WTC11 (cell line): ENCODE measurements around the gene WDR81. TPM values are rescaled to one million over a fixed set of nuclear protein-coding genes. Genes with fewer than 3 reads are reported as not detected.

Source experiments
- ATAC-seq: fragments of 200-7000 bp; cut with Tn5 transposase; 2 replicates; pipeline ENCODE4 v1.10.0; 2021; ENCODE audit warnings: mild to moderate bottlenecking, moderate library complexity
- CTCF ChIA-PET: fragments of 300-600 bp; sonication (Branson Sonifier 250); formaldehyde crosslinking; loops from one replicate; lab custom pipeline; 2021; ENCODE audit warnings: antibody characterized with exemption; lab: Charles Lee
- POLR2A ChIA-PET: fragments of 350-600 bp; sonication (Branson Sonifier 250); formaldehyde crosslinking; loops from one replicate; lab custom pipeline; 2021; ENCODE audit warnings: antibody characterized with exemption; lab: Charles Lee
- DNase-seq: peaks from one replicate; pipeline ENCODE4 v3.0.0; 2021; ENCODE audit warnings: low spot score
- H3K27ac Mint-ChIP-seq: 2 replicates; pipeline ENCODE4 v1.8.0; 2021; ENCODE audit warnings: mixed read lengths
- H3K27me3 Mint-ChIP-seq: 2 replicates; pipeline ENCODE4 v1.8.0; 2021; ENCODE audit warnings: low read depth, mild to moderate bottlenecking, moderate library complexity, mixed read lengths
- H3K36me3 Mint-ChIP-seq: 2 replicates; pipeline ENCODE4 v1.8.0; 2021; ENCODE audit warnings: mixed read lengths
- H3K4me1 Mint-ChIP-seq: 2 replicates; pipeline ENCODE4 v1.8.0; 2022; ENCODE audit warnings: mixed read lengths
- H3K4me3 Mint-ChIP-seq: 2 replicates; pipeline ENCODE4 v1.8.0; 2021; ENCODE audit warnings: mild to moderate bottlenecking, moderate library complexity, mixed read lengths
- H3K9me3 Mint-ChIP-seq: 2 replicates; pipeline ENCODE4 v1.8.0; 2021; ENCODE audit warnings: mixed read lengths
- FOXP1 ChIP-seq: sonication (generic); formaldehyde crosslinking; IDR thresholded peaks from 2 replicates; pipeline ENCODE4 v1.8.0; 2022; ENCODE audit warnings: missing genetic modification reagents, mild to moderate bottlenecking, moderate library complexity, borderline replicate concordance
- GABPB1 ChIP-seq: sonication (generic); formaldehyde crosslinking; IDR thresholded peaks from 2 replicates; pipeline ENCODE4 v1.8.1; 2023; ENCODE audit warnings: mild to moderate bottlenecking, missing genetic modification reagents
- PRRX2 ChIP-seq: fragments of 250-450 bp; sonication (Bioruptor Pico); IDR thresholded peaks from 2 replicates; pipeline ENCODE4 v1.8.0; 2021; ENCODE audit warnings: mild to moderate bottlenecking
- RORB ChIP-seq: fragments of 250-450 bp; sonication (Bioruptor Pico); IDR thresholded peaks from 2 replicates; pipeline ENCODE4 v1.9.0; 2021; ENCODE audit warnings: mild to moderate bottlenecking
- ZNF219 ChIP-seq: sonication (generic); formaldehyde crosslinking; IDR thresholded peaks from 2 replicates; pipeline ENCODE4 v1.8.0; 2023; ENCODE audit warnings: missing genetic modification reagents, mild to moderate bottlenecking, borderline replicate concordance
- ZNF317 ChIP-seq: sonication (generic); formaldehyde crosslinking; IDR thresholded peaks from 2 replicates; pipeline ENCODE4 v1.8.1; 2023; ENCODE audit warnings: low read depth, mild to moderate bottlenecking, moderate library complexity, missing genetic modification reagents, borderline replicate concordance
- ZNF423 ChIP-seq: fragments of 250-450 bp; sonication (Bioruptor Pico); IDR thresholded peaks from 2 replicates; pipeline ENCODE4 v2.1.2; 2022; ENCODE audit warnings: mild to moderate bottlenecking, moderate library complexity
- ZNF671 ChIP-seq: fragments of 250-450 bp; sonication (Bioruptor Pico); IDR thresholded peaks from 2 replicates; pipeline ENCODE4 v1.8.0; 2021; ENCODE audit warnings: mild to moderate bottlenecking
- total RNA-seq: library from RNA; stranded (reverse); gene quantifications from 3 replicates; pipeline ENCODE4 v1.2.3, GENCODE V29; 2021
- TF ChIP-seq, protein P1 (sequence below): sonication (generic); formaldehyde crosslinking; IDR thresholded peaks from 2 replicates; pipeline ENCODE4 v1.8.0; 2022; ENCODE audit warnings: mild to moderate bottlenecking, missing genetic modification reagents
- TF ChIP-seq, protein P2 (sequence below): sonication (generic); formaldehyde crosslinking; IDR thresholded peaks from 2 replicates; pipeline ENCODE4 v1.8.0; 2022; ENCODE audit warnings: mild to moderate bottlenecking, missing genetic modification reagents
- TF ChIP-seq, protein P3 (sequence below): fragments of 200-600 bp; IDR thresholded peaks from 2 replicates; pipeline ENCODE4 v1.8.0; 2022; ENCODE audit warnings: antibody characterized with exemption
- TF ChIP-seq, protein P4 (sequence below): sonication (generic); formaldehyde crosslinking; IDR thresholded peaks from 2 replicates; pipeline ENCODE4 v1.8.1; 2022; ENCODE audit warnings: mild to moderate bottlenecking, moderate library complexity, missing genetic modification reagents
- TF ChIP-seq, protein P5 (sequence below): sonication (generic); formaldehyde crosslinking; IDR thresholded peaks from 2 replicates; pipeline ENCODE4 v1.8.0; 2022; ENCODE audit warnings: mild to moderate bottlenecking, missing genetic modification reagents
- TF ChIP-seq, protein P6 (sequence below): sonication (generic); formaldehyde crosslinking; IDR thresholded peaks from 2 replicates; pipeline ENCODE4 v1.8.1; 2022; ENCODE audit warnings: low read depth, missing genetic modification reagents, borderline replicate concordance
- TF ChIP-seq, protein P7 (sequence below): sonication (generic); formaldehyde crosslinking; IDR thresholded peaks from 2 replicates; pipeline ENCODE4 v1.8.0; 2023; ENCODE audit warnings: missing genetic modification reagents, mild to moderate bottlenecking, borderline replicate concordance

WDR81 gene
- total RNA-seq, 1 experiment from 2014 or later: 16.4 TPM

DNA sequence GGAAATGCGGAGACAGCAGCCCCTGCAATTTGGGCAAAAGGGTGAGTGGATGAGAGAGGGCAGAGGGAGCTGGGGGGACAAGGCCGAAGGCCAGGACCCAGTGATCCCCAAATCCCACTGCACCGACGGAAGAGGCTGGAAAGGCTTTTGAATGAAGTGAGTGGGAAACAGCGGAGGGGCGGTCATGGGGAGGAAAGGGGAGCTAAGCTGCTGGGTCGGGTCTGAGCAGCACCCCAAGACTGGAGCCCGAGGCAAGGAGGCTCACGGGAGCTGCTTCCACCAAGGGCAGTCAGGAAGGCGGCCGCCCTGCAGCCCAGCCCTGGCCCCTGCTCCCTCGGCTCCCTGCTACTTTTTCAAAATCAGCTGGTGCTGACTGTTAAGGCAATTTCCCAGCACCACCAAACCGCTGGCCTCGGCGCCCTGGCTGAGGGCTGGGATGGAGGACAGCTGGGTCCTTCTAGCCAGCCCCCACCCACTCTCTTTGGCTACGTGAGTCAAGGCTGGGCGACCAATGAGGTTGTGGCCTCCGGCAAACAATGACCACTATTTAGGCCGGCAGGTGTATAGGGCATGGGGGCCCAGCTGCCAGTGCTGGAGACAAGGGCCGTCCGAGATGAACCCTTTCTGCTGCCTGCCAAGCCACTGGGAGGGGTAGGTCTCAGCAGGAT, 37.9 kb downstream of the WDR81 start:
- Mint-ChIP-seq H3K27me3 (no peaks in the 10 kb centered on the region), H3K27ac (no peak overlapping the region), H3K9me3 (no peaks in the 10 kb centered on the region), H3K4me1 (peaks cover 21% of the 10 kb centered on the region), H3K4me3 (peak overlapping the region; percentile 60), H3K36me3 (no peaks in the 10 kb centered on the region; the same call in 1 of the 2 replicates)
- POLR2A ChIA-PET: interaction anchor here (0.6 to 2.2 kb wide), 6 partner anchors 8 to 49 kb away, joined by 3 to 10 read pairs (median 6); no protein-coding TSS in a partner anchor
- no peak for DNase-seq
- CTCF ChIA-PET: interaction anchor here (0.8 to 2.1 kb wide), 12 partner anchors 8 to 119 kb away, joined by 3 to 14 read pairs (median 6); partner anchors contain the start of genes RPA1 and SMYD4
- TF ChIP-seq, protein P1, sequence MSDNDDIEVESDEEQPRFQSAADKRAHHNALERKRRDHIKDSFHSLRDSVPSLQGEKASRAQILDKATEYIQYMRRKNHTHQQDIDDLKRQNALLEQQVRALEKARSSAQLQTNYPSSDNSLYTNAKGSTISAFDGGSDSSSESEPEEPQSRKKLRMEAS (CRISPR knock-in tag): peak; percentile 64
- TF ChIP-seq, protein P2, sequence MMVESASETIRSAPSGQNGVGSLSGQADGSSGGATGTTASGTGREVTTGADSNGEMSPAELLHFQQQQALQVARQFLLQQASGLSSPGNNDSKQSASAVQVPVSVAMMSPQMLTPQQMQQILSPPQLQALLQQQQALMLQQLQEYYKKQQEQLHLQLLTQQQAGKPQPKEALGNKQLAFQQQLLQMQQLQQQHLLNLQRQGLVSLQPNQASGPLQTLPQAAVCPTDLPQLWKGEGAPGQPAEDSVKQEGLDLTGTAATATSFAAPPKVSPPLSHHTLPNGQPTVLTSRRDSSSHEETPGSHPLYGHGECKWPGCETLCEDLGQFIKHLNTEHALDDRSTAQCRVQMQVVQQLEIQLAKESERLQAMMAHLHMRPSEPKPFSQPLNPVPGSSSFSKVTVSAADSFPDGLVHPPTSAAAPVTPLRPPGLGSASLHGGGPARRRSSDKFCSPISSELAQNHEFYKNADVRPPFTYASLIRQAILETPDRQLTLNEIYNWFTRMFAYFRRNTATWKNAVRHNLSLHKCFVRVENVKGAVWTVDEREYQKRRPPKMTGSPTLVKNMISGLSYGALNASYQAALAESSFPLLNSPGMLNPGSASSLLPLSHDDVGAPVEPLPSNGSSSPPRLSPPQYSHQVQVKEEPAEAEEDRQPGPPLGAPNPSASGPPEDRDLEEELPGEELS (CRISPR knock-in tag): no peak
- ATAC-seq: peak; percentile 55

DNA sequence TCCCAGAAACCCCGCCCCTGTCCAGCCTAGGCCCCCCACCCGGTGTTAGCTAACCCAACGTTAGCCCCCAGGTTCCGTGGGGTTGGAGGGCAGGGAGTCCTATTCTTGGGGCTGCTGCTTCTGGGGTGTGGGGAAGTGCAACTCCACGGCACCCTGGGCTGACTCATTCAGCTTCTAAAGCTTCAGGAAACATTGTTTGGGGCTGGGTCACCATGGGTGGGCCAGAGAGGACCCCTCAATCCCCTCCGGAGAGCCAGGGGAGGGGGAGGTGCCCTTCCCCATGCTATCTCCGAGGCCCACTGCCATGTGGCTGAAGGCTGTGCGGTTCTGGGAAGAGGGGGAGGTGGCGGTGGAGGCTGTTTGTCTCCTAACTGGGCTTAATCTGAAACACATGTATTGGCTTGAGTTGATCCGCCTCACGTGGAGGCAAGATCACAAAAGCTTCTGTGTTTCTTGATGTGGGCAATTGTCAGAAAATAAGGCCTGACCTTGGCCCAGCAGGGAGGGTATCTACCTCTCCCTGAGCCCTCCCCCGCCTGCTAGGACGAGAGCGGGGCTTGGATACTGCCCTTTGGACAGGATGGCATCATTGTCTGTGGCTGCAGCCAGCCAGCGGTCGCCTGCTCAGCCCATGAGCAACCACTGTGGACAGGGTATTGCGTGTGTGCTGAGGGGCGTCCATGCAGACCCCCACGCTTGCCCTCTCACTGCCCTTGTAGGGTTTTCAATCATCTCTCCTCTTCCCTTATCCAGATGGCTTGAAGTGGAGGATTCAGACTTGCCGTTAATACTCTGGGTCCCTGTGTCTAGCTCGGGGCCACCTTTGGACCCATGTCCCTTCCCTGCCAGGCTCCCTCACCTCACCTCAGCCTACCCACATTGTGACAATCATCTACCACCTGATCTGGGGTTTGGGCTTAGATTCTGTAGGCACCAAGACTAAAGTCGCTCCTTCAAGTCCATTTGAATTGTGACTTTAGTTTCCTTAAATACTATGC, 38.7 kb downstream of the WDR81 start:
- Mint-ChIP-seq H3K4me3 (peak overlapping the region; percentile 10; the same call in 1 of the 2 replicates), H3K27ac (peak overlapping the region; percentile 66; the same call in 1 of the 2 replicates), H3K27me3 (no peaks in the 10 kb centered on the region), H3K4me1 (peaks cover 21% of the 10 kb centered on the region), H3K9me3 (no peaks in the 10 kb centered on the region), H3K36me3 (no peaks in the 10 kb centered on the region; the same call in 1 of the 2 replicates)
- TF ChIP-seq RORB (CRISPR knock-in tag) (no peak), GABPB1 (CRISPR knock-in tag) (peak; percentile 58; the same call in 1 of the 2 replicates)
- ChIA-PET CTCF (interaction anchor here (0.5 to 2.1 kb wide), 7 partner anchors 7 to 420 kb away, joined by 5 to 14 read pairs (median 8); no protein-coding TSS in a partner anchor), POLR2A (interaction anchor here (0.6 to 2.2 kb wide), 7 partner anchors 7 to 870 kb away, joined by 3 to 10 read pairs (median 4); no protein-coding TSS in a partner anchor)
- DNase-seq: no peak
- ATAC-seq: peak; percentile 47

DNA sequence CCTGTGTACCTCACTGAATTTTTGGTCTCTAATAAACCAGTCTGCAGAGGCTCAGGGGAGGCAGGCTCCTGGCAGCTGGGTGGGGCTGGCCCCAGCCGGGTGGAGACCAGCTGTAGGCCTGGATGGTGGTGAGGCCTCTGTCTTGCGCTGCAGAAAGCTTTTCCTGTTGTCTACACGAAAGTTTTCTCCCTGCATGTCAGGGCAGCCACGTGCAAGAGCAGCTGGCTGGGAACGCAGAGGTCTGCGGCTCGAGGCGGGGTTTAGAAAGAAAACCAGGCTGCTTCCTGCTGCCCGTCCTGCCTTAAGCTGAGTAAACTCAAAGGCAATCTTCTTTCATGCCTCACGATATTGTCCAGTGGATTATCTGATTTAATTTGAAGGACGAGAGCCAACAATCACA, 39.8 kb downstream of the WDR81 start:
- Mint-ChIP-seq H3K4me3 (no peak overlapping the region), H3K27me3 (no peaks in the 10 kb centered on the region), H3K27ac (no peak overlapping the region), H3K36me3 (no peaks in the 10 kb centered on the region; the same call in 1 of the 2 replicates), H3K9me3 (no peaks in the 10 kb centered on the region), H3K4me1 (peaks cover 22% of the 10 kb centered on the region)
- ChIA-PET POLR2A (no interaction called here), CTCF (no interaction called here)
- DNase-seq (no peak), ATAC-seq (no peak)
- no peak for TF ChIP-seq ZNF317 (CRISPR knock-in tag)
- TF ChIP-seq FOXP1 (CRISPR knock-in tag): no peak
- TF ChIP-seq ZNF219 (CRISPR knock-in tag): no peak
- TF ChIP-seq, protein P3, sequence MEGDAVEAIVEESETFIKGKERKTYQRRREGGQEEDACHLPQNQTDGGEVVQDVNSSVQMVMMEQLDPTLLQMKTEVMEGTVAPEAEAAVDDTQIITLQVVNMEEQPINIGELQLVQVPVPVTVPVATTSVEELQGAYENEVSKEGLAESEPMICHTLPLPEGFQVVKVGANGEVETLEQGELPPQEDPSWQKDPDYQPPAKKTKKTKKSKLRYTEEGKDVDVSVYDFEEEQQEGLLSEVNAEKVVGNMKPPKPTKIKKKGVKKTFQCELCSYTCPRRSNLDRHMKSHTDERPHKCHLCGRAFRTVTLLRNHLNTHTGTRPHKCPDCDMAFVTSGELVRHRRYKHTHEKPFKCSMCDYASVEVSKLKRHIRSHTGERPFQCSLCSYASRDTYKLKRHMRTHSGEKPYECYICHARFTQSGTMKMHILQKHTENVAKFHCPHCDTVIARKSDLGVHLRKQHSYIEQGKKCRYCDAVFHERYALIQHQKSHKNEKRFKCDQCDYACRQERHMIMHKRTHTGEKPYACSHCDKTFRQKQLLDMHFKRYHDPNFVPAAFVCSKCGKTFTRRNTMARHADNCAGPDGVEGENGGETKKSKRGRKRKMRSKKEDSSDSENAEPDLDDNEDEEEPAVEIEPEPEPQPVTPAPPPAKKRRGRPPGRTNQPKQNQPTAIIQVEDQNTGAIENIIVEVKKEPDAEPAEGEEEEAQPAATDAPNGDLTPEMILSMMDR: no peak
- TF ChIP-seq, protein P4, sequence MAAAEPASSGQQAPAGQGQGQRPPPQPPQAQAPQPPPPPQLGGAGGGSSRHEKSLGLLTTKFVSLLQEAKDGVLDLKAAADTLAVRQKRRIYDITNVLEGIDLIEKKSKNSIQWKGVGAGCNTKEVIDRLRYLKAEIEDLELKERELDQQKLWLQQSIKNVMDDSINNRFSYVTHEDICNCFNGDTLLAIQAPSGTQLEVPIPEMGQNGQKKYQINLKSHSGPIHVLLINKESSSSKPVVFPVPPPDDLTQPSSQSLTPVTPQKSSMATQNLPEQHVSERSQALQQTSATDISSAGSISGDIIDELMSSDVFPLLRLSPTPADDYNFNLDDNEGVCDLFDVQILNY (CRISPR knock-in tag): no peak
- TF ChIP-seq, protein P5, sequence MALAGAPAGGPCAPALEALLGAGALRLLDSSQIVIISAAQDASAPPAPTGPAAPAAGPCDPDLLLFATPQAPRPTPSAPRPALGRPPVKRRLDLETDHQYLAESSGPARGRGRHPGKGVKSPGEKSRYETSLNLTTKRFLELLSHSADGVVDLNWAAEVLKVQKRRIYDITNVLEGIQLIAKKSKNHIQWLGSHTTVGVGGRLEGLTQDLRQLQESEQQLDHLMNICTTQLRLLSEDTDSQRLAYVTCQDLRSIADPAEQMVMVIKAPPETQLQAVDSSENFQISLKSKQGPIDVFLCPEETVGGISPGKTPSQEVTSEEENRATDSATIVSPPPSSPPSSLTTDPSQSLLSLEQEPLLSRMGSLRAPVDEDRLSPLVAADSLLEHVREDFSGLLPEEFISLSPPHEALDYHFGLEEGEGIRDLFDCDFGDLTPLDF (CRISPR knock-in tag): no peak
- TF ChIP-seq, protein P6, sequence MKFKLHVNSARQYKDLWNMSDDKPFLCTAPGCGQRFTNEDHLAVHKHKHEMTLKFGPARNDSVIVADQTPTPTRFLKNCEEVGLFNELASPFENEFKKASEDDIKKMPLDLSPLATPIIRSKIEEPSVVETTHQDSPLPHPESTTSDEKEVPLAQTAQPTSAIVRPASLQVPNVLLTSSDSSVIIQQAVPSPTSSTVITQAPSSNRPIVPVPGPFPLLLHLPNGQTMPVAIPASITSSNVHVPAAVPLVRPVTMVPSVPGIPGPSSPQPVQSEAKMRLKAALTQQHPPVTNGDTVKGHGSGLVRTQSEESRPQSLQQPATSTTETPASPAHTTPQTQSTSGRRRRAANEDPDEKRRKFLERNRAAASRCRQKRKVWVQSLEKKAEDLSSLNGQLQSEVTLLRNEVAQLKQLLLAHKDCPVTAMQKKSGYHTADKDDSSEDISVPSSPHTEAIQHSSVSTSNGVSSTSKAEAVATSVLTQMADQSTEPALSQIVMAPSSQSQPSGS: no peak
- no peak for TF ChIP-seq ZNF423 (CRISPR knock-in tag)
- no peak for TF ChIP-seq PRRX2 (CRISPR knock-in tag)
- TF ChIP-seq ZNF671 (CRISPR knock-in tag): no peak
- TF ChIP-seq, protein P7, sequence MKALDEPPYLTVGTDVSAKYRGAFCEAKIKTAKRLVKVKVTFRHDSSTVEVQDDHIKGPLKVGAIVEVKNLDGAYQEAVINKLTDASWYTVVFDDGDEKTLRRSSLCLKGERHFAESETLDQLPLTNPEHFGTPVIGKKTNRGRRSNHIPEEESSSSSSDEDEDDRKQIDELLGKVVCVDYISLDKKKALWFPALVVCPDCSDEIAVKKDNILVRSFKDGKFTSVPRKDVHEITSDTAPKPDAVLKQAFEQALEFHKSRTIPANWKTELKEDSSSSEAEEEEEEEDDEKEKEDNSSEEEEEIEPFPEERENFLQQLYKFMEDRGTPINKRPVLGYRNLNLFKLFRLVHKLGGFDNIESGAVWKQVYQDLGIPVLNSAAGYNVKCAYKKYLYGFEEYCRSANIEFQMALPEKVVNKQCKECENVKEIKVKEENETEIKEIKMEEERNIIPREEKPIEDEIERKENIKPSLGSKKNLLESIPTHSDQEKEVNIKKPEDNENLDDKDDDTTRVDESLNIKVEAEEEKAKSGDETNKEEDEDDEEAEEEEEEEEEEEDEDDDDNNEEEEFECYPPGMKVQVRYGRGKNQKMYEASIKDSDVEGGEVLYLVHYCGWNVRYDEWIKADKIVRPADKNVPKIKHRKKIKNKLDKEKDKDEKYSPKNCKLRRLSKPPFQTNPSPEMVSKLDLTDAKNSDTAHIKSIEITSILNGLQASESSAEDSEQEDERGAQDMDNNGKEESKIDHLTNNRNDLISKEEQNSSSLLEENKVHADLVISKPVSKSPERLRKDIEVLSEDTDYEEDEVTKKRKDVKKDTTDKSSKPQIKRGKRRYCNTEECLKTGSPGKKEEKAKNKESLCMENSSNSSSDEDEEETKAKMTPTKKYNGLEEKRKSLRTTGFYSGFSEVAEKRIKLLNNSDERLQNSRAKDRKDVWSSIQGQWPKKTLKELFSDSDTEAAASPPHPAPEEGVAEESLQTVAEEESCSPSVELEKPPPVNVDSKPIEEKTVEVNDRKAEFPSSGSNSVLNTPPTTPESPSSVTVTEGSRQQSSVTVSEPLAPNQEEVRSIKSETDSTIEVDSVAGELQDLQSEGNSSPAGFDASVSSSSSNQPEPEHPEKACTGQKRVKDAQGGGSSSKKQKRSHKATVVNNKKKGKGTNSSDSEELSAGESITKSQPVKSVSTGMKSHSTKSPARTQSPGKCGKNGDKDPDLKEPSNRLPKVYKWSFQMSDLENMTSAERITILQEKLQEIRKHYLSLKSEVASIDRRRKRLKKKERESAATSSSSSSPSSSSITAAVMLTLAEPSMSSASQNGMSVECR (CRISPR knock-in tag): no peak
